ENCODE data around the gene LAMB1.

LAMB1 gene

DNA sequence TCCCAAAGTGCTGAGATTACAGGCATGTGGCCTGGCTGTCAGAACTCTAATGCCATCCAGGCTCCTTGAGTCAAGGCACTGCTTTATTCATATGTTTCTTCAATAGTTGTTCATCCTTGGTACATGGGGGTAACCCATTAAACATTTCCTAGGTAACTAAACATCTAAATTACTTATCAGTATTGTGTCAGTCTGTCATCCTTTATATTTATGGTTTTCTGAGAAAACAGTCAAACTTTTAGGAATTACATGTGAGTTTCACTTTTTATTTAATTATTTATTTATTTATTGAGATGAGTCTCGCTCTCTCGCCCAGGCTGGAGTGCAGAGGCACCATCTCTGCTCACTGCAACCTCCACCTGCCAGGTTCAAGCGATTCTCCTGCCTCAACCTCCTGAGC lies 45.5 kb upstream of the LAMB1 start:
- no peak overlapping the region for H3K4me3 ChIP-seq (replicated peaks; ENCODE audit: insufficient read depth, low read length)
- TF ChIP-seq POLR2AphosphoS5 (IDR thresholded peaks at IDR 0.05; ENCODE audit: low read depth): no peak
- TF ChIP-seq, protein P1, sequence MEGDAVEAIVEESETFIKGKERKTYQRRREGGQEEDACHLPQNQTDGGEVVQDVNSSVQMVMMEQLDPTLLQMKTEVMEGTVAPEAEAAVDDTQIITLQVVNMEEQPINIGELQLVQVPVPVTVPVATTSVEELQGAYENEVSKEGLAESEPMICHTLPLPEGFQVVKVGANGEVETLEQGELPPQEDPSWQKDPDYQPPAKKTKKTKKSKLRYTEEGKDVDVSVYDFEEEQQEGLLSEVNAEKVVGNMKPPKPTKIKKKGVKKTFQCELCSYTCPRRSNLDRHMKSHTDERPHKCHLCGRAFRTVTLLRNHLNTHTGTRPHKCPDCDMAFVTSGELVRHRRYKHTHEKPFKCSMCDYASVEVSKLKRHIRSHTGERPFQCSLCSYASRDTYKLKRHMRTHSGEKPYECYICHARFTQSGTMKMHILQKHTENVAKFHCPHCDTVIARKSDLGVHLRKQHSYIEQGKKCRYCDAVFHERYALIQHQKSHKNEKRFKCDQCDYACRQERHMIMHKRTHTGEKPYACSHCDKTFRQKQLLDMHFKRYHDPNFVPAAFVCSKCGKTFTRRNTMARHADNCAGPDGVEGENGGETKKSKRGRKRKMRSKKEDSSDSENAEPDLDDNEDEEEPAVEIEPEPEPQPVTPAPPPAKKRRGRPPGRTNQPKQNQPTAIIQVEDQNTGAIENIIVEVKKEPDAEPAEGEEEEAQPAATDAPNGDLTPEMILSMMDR (IDR thresholded peaks at IDR 0.05; ENCODE audit: insufficient read depth, low read length): no peak
- peaks cover 8% of the 10 kb centered on the region for H3K27me3 ChIP-seq (ENCODE audit: insufficient read depth, poor library complexity, severe bottlenecking)
- H3K27ac ChIP-seq (replicated peaks): no peak overlapping the region
- no peak for DNase-seq (ENCODE audit: low read depth in 1 of 2, low spot score in 1 of 2)

DNA sequence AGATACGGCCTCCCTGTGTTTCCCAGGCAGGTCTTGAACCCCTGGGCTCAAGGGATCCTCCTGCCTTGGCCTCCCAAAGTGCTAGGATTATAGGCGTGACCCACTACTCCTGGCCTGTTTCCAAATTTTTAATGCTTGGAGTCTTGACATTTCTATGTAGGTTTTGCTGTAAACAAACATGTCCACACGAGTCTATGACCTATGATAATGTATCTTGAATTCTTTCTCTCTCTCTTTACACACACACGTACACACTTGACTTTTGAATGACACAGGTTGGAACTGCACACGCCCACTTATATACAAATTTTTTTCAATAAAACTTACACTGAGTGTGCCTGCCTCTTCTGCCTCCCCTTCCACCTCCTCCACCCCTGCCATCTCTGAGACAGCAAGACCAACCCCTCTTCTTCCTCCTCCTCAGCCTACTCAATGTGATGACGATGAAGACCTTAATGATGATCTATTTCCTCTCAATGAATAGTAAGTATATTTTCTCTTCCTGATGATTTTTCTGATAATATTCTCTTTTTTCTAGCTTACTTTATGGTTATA lies 44.1 kb upstream of the LAMB1 start:
- TF ChIP-seq POLR2AphosphoS5 (IDR thresholded peaks at IDR 0.05; ENCODE audit: low read depth) (no peak), GABPA (IDR thresholded peaks at IDR 0.05; ENCODE audit: low read depth) (no peak), SPI1 (IDR thresholded peaks at IDR 0.05; ENCODE audit: borderline replicate concordance, low read depth) (no peak)
- TF ChIP-seq, protein P2, sequence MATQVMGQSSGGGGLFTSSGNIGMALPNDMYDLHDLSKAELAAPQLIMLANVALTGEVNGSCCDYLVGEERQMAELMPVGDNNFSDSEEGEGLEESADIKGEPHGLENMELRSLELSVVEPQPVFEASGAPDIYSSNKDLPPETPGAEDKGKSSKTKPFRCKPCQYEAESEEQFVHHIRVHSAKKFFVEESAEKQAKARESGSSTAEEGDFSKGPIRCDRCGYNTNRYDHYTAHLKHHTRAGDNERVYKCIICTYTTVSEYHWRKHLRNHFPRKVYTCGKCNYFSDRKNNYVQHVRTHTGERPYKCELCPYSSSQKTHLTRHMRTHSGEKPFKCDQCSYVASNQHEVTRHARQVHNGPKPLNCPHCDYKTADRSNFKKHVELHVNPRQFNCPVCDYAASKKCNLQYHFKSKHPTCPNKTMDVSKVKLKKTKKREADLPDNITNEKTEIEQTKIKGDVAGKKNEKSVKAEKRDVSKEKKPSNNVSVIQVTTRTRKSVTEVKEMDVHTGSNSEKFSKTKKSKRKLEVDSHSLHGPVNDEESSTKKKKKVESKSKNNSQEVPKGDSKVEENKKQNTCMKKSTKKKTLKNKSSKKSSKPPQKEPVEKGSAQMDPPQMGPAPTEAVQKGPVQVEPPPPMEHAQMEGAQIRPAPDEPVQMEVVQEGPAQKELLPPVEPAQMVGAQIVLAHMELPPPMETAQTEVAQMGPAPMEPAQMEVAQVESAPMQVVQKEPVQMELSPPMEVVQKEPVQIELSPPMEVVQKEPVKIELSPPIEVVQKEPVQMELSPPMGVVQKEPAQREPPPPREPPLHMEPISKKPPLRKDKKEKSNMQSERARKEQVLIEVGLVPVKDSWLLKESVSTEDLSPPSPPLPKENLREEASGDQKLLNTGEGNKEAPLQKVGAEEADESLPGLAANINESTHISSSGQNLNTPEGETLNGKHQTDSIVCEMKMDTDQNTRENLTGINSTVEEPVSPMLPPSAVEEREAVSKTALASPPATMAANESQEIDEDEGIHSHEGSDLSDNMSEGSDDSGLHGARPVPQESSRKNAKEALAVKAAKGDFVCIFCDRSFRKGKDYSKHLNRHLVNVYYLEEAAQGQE (IDR thresholded peaks at IDR 0.05; ENCODE audit: insufficient replicate concordance, low read depth): no peak
- TF ChIP-seq, protein P1 (IDR thresholded peaks at IDR 0.05; ENCODE audit: insufficient read depth, low read length): no peak
- no peak for DNase-seq (ENCODE audit: low read depth in 1 of 2, low spot score in 1 of 2)
- Histone ChIP-seq H3K27me3 (ENCODE audit: insufficient read depth, poor library complexity, severe bottlenecking) (peaks cover 4% of the 10 kb centered on the region), H3K27ac (replicated peaks) (no peak overlapping the region), H3K4me3 (replicated peaks; ENCODE audit: insufficient read depth, low read length) (no peak overlapping the region)

DNA sequence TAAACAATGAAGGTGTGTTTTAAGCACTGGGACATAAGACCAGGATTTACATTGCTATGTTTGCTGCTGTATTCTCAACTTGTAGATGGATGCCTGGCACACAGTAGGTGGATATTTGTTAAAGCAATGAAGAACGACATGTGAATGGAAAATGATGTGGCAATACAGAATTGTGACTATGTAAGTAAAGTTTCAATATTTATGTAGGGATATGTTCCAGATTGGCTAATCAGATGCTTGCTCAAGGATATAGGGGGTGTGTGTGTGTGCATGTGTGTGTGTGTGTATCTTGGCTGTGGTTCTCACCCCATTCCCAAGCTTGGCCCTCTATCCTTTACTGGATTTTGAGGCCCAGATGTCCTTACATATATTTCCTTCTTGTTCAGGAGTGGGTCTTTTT lies 42.7 kb upstream of the LAMB1 start:
- Histone ChIP-seq H3K4me3 (replicated peaks; ENCODE audit: insufficient read depth, low read length) (no peak overlapping the region), H3K27ac (replicated peaks) (no peak overlapping the region), H3K27me3 (ENCODE audit: insufficient read depth, poor library complexity, severe bottlenecking) (peaks cover 8% of the 10 kb centered on the region)
- no peak for DNase-seq (ENCODE audit: low read depth in 1 of 2, low spot score in 1 of 2)
- TF ChIP-seq, protein P2 (IDR thresholded peaks at IDR 0.05; ENCODE audit: insufficient replicate concordance, low read depth): no peak
- TF ChIP-seq SPI1 (IDR thresholded peaks at IDR 0.05; ENCODE audit: borderline replicate concordance, low read depth): no peak
- TF ChIP-seq, protein P1 (IDR thresholded peaks at IDR 0.05; ENCODE audit: insufficient read depth, low read length): no peak
- TF ChIP-seq POLR2AphosphoS5 (IDR thresholded peaks at IDR 0.05; ENCODE audit: low read depth): no peak
- no peak for TF ChIP-seq GABPA (IDR thresholded peaks at IDR 0.05; ENCODE audit: low read depth)

DNA sequence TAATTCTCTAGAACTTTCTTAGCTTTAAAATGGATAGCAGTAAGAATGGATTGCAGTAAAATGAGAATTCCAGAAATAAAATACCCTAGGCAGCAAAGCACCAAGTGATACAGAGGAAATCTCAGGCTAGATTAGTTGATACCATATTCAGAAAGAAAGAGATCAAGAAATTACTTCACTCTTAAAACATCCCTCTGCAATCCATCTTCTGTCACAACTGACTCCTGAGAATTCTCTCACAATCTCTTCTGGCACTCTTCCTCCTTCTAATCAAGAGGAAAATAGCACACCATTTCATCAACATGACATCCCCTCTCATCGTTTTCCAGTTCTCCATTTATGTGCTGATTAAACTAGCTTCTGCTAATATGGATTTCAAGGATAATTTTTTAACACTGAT lies 42.2 kb upstream of the LAMB1 start:
- H3K27me3 ChIP-seq (ENCODE audit: insufficient read depth, poor library complexity, severe bottlenecking): peaks cover 9% of the 10 kb centered on the region
- TF ChIP-seq, protein P1 (IDR thresholded peaks at IDR 0.05; ENCODE audit: insufficient read depth, low read length): no peak
- TF ChIP-seq SPI1 (IDR thresholded peaks at IDR 0.05; ENCODE audit: borderline replicate concordance, low read depth) (no peak), GABPA (IDR thresholded peaks at IDR 0.05; ENCODE audit: low read depth) (no peak), POLR2AphosphoS5 (IDR thresholded peaks at IDR 0.05; ENCODE audit: low read depth) (no peak)
- TF ChIP-seq, protein P2 (IDR thresholded peaks at IDR 0.05; ENCODE audit: insufficient replicate concordance, low read depth): no peak
- no peak overlapping the region for H3K27ac ChIP-seq (replicated peaks)
- no peak overlapping the region for H3K4me3 ChIP-seq (replicated peaks; ENCODE audit: insufficient read depth, low read length)
- no peak for DNase-seq (ENCODE audit: low read depth in 1 of 2, low spot score in 1 of 2)

All from HL-60 (cell line).